ENCODE measurements around the gene BROX. TPM values are rescaled to one million over a fixed set of nuclear protein-coding genes. Genes with fewer than 3 reads are reported as not detected.

BROX gene
- total and polyA plus RNA-seq, 7 donors, result 10.1 to 37.2 (median 29.5) TPM

DNA sequence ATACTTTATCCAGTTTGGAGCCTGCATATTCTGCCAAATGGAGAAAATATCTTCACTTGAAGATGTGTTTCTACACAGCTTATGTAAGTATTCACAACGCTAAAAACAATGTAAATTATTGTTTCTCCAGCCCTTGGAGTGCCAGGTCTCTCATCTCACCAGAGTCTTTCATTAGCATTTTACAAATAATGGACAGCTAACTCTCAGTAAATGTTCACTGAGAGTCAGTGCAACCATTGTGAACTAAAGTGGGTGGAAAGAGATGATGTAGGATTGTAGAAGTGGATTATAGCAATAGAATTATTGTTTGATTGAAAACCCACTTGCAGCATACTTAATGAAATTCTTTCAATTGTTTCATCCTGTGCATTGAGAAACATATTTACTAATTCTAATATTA lies 16.4 kb downstream of the BROX start:
- H3K4me3 ChIP-seq, result no peak overlapping the region
- WGBS, 3 donors, result 92 to 96% (median 94%) methylated on average over 1 of the region's 1 CpG
- DNase-seq (no peak), ATAC-seq (no peak)
- H3K27me3 ChIP-seq (ENCODE audit: insufficient read depth in 3 of 3, low read length in 2 of 3), result no peaks in the 10 kb centered on the region
- intact Hi-C loops (cut with DNase I), result loop anchor here in 1 of 2 donors (5.0 kb wide), 1 partner anchor 76 kb away; no protein-coding TSS in a partner anchor
- TF ChIP-seq, protein P1, sequence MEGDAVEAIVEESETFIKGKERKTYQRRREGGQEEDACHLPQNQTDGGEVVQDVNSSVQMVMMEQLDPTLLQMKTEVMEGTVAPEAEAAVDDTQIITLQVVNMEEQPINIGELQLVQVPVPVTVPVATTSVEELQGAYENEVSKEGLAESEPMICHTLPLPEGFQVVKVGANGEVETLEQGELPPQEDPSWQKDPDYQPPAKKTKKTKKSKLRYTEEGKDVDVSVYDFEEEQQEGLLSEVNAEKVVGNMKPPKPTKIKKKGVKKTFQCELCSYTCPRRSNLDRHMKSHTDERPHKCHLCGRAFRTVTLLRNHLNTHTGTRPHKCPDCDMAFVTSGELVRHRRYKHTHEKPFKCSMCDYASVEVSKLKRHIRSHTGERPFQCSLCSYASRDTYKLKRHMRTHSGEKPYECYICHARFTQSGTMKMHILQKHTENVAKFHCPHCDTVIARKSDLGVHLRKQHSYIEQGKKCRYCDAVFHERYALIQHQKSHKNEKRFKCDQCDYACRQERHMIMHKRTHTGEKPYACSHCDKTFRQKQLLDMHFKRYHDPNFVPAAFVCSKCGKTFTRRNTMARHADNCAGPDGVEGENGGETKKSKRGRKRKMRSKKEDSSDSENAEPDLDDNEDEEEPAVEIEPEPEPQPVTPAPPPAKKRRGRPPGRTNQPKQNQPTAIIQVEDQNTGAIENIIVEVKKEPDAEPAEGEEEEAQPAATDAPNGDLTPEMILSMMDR (IDR thresholded peaks at IDR 0.05), result no peak
- peaks cover 0 to 100% of the 10 kb centered on the region in 2 donors for H3K36me3 ChIP-seq (ENCODE audit: insufficient read depth in 1 of 2, low read depth in 1 of 2)
- no peaks in the 10 kb centered on the region for H3K4me1 ChIP-seq
- no peaks in the 10 kb centered on the region for H3K9me3 ChIP-seq
- no peak overlapping the region for H3K27ac ChIP-seq

- WGBS, 3 donors, result 71 to 85% (median 72%) methylated on average over 1 of the region's 1 CpG
- no peak overlapping the region for H3K27ac ChIP-seq
- H3K4me1 ChIP-seq, result no peaks in the 10 kb centered on the region
- H3K27me3 ChIP-seq (ENCODE audit: insufficient read depth in 3 of 3, low read length in 2 of 3), result no peaks in the 10 kb centered on the region
- H3K9me3 ChIP-seq, result no peaks in the 10 kb centered on the region
- intact Hi-C loops (cut with DNase I), result no loop called here
- H3K36me3 ChIP-seq (ENCODE audit: insufficient read depth in 1 of 2, low read depth in 1 of 2), result peaks cover 0 to 100% of the 10 kb centered on the region in 2 donors
- TF ChIP-seq, protein P1 (IDR thresholded peaks at IDR 0.05), result no peak
- no peak overlapping the region for H3K4me3 ChIP-seq
- DNase-seq, result no peak
- ATAC-seq, result no peak
Observed at GRCh38 chr1:222730866-222731265, 18.5 kb downstream of the BROX start.

DNA sequence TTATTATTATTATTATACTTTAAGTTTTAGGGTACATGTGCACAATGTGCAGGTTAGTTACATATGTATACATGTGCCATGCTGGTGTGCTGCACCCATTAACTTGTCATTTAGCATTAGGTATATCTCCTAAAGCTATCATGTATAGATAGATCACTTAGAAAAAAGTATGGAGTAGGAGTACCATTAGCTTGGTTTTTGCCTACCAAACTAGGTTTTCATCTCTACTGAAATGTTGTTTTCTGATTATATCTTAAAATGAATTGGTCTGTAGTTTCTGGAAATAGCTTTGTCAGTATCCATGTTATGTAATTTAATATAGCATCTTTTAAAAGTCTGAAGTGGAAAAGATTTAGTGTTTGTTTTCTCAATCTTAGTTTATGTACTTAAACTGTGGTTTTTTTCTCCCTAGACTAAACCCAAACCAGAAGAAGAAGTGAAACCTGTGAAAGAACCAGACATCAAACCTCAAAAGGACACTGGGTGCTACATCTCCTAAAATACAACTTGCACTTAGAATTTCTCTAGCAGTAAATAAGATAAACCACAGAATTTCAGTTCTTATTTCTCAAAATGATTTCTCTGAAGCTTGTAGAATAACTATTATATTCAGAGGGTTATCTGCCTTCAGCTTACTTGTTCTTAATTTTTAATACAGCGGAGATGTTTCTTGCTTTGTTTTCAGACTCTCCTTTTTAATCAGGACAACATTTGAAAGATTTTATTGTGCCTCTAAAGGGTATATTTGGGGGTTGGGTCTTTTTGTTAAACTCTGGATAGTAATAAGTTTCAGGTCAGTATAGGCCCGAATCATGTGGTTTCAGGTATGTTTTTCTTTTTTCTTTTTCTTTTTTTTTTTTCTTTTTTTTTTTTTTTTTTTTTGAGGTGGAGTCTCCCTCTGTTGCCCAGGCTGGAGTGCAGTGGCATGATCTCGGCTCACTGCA lies 20.1 kb downstream of the BROX start:
- no peaks in the 10 kb centered on the region for H3K9me3 ChIP-seq
- H3K4me3 ChIP-seq, result no peak overlapping the region
- no peaks in the 10 kb centered on the region for H3K27me3 ChIP-seq (ENCODE audit: insufficient read depth in 3 of 3, low read length in 2 of 3)
- peaks cover 0 to 94% of the 10 kb centered on the region in 2 donors for H3K36me3 ChIP-seq (ENCODE audit: insufficient read depth in 1 of 2, low read depth in 1 of 2)
- no peak overlapping the region for H3K27ac ChIP-seq
- 88 to 92% (median 90%) methylated on average over 3 of the region's 3 CpGs for WGBS, 3 donors
- TF ChIP-seq, protein P1 (IDR thresholded peaks at IDR 0.05), result no peak
- ATAC-seq, result no peak
- no peak for DNase-seq
- intact Hi-C loops (cut with DNase I), result no loop called here
- H3K4me1 ChIP-seq, result no peaks in the 10 kb centered on the region

- no peaks in the 10 kb centered on the region for H3K9me3 ChIP-seq
- DNase-seq (no peak), ATAC-seq (no peak)
- H3K27me3 ChIP-seq (ENCODE audit: insufficient read depth in 3 of 3, low read length in 2 of 3), result no peaks in the 10 kb centered on the region
- intact Hi-C loops (cut with DNase I), result loop anchor here in 1 of 2 donors (5.0 kb wide), 1 partner anchor 348 kb away; no protein-coding TSS in a partner anchor
- peaks cover 0 to 72% of the 10 kb centered on the region in 2 donors for H3K36me3 ChIP-seq (ENCODE audit: insufficient read depth in 1 of 2, low read depth in 1 of 2)
- no peaks in the 10 kb centered on the region for H3K4me1 ChIP-seq
- H3K27ac ChIP-seq, result no peak overlapping the region
- TF ChIP-seq, protein P1 (IDR thresholded peaks at IDR 0.05), result no peak
- H3K4me3 ChIP-seq, result no peak overlapping the region
- 75 to 82% (median 80%) methylated on average over 1 of the region's 1 CpG for WGBS, 3 donors
Observed at GRCh38 chr1:222734740-222735139, 22.4 kb downstream of the BROX start.

Data from psoas muscle (tissue), 8 donors.